GM19239 (cell line): Measurements from ENCODE around the gene SAMD9.
"Not testable (repeated sequence)": the region's sequence is repeated elsewhere in the genome, so short reads cannot be mapped to it uniquely, and the experiment has no call there.

Experiments
- DNase-seq: peaks from one replicate; pipeline ENCODE4 v3.0.0; 2011; ENCODE audit warnings: low spot score; ENCODE audit not compliant: insufficient read length
- FAIRE-seq: peaks from 2 replicates; lab custom pipeline; 2011; peaks lifted over from hg19 to GRCh38; lab: Jason Lieb, UNC

SAMD9 gene

GRCh38 chr7:93120592-93121549 lies 3.1 kb upstream of the SAMD9 start:
- DNase-seq (no peak), FAIRE-seq (no peak)

GRCh38 chr7:93119191-93119905 lies 1.6 kb upstream of the SAMD9 start:
- DNase-seq (no peak), FAIRE-seq (no peak)

DNA sequence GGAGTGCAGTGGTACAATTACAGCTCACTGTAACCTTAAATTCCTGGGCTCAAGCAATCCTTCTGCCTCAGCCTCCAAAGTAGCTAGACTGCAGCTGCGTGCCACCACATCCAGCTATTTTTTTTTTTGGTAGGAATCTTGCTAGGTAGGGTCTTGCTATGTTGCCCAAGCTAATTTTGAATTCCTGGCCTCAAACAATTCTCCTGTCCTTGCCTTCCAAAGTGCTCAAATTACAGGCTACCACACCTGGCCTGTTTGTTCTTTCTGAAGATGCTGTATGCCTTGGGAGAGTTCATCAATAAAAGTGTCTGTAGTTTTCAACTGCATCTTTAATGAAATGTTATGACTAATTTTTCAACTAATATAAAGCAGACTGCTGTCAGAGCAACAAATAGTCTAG lies 452 bp downstream of the SAMD9 start:
- FAIRE-seq, result peak; percentile 64
- no peak for DNase-seq

- DNase-seq (no peak), FAIRE-seq (no peak)
Observed at GRCh38 chr7:93115796-93116195, 2.0 kb downstream of the SAMD9 start.

DNA sequence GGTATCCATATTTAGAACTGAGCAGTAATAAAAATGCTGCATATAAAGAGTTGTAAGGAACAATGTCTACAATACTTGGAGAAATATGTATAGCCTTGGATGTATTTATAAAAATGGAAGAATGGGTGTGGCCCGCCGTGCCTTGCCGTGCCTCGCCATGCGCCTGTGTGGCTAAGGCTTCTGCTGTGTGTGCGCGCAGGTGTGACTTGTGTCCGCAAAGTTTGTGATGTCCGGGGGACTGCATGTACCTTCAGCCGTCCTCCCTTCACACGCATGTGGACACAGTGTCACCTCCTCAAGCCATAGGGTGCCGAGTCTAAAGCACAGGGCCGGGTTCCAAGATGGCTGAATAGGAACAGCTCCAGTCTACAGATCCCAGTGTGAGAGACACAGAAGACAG lies 9.8 kb downstream of the SAMD9 start:
- DNase-seq (no peak), FAIRE-seq (no peak)

DNA sequence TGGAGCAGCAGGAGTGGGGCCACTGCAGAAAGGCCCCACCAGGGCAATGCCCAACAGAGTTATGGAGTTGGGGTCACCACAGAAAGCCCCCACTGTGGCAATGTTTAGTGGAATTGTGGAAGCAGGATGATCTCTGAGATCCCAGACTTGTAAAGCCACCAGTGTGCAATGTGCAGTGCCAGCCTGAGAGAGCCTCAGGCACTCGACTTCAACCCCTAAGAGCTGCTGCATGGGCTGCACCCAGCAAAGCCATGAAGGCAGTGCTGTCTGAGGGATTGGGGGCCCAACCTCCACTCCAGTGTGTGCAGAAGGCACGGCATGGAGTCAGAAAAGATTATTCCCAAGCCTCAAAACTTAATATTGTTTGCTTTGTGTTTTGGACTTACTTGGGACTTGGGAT lies 20.4 kb downstream of the SAMD9 start:
- DNase-seq (no peak), FAIRE-seq (no peak)

DNA sequence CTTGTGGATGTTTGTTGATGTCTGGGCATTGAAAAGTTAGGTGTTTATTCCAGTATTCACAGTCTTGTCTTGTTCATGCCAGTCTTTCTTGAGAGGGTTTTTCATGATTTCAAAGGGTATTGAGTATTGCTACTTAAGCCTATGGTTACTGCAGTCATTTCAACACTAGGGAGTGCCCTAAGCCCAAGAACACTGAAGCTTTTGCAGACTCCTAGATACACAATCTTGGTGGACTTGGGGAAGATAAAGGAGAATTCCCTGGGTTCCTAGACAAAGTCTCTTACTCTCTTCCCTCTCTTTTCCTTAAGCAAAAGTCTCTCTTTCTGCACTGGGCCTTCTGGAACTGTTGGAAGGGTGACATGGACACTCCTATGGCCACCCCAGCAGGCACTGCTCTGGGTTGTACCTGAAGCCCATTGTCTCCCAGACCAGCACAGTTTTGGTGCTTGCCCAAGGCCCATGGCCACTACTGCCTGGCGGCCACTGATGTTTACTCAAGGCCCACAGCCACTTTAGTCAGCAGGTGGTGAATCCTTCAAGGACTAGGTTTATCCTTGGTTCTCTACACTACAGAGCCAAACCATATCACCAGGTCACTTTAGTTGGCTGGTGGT lies 24.9 kb downstream of the SAMD9 start:
- DNase-seq (no peak), FAIRE-seq (peak; percentile 72)

- not testable (repeated sequence) for FAIRE-seq, DNase-seq
Observed at GRCh38 chr7:93073357-93073756, 44.4 kb downstream of the SAMD9 start.

- DNase-seq (no peak), FAIRE-seq (no peak)
Observed at GRCh38 chr7:93062599-93062998, 55.2 kb downstream of the SAMD9 start.

- FAIRE-seq (no peak), DNase-seq (no peak)
Observed at GRCh38 chr7:93060865-93061264, 56.9 kb downstream of the SAMD9 start.

- no peak for DNase-seq
- no peak for FAIRE-seq
Observed at GRCh38 chr7:93060025-93060424, 57.8 kb downstream of the SAMD9 start.

DNA sequence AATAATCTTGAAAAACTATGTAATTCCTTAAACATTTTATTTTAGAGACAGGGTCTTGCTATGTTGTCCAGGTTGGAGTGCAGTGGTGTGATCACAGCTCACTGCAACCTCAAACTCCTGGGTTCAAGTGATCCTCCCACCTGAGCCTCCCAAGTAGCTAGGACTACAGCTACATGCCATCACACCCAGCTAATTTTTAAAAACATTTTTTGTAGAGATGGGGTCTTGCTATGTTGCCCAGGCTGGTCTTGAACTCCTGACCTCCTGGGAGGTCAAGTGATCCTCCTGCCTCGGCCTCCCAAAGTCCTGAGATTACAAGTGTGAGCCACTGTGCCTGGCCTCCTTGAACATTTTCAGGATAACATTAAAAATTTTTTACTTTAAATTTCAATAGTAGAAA lies 61.2 kb downstream of the SAMD9 start:
- not testable (repeated sequence) for DNase-seq, FAIRE-seq

- FAIRE-seq, result peak; percentile 77
- DNase-seq, result peak; percentile 21
Observed at GRCh38 chr7:93055543-93056107, 62.2 kb downstream of the SAMD9 start.

- no peak for DNase-seq
- no peak for FAIRE-seq
Observed at GRCh38 chr7:93054975-93055374, 62.8 kb downstream of the SAMD9 start.

- FAIRE-seq (no peak), DNase-seq (no peak)
Observed at GRCh38 chr7:93053949-93054943, 63.5 kb downstream of the SAMD9 start.

DNA sequence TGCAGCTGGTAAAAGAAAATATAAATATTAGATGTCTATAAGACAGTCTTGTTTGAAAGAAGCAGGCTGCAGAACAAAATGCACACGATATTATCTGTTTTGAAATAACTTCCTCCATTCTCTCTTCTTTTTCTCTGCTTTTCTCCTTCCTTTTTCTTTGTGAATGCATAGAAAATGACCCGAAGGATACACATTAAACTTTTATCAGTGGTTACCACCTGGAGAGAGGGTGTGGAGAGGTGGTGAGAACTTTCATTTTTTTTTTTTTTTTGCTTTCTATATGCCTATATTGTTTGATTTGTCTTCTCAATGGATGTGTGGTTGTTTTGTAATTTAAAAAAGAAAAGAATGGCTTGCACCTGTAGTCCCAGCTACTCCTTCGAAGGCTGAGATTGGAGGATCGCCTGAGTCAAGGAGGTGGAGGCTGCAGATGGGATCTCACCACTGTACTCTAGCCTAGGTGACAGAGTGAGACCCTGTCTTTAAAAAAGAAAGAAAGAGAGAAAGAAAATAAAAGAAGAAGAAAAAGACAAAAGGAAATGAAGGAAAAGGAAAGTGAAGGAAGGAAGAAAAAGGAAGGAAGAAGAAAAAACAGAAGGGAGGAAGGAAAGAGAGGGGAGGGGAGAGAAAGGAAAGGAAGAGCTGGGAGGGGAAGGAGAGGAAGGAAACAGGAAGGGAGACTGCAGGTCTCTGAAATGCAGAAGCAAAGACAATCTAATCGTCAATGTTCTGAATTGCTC lies 64.4 kb downstream of the SAMD9 start:
- no peak for FAIRE-seq
- no peak for DNase-seq

DNA sequence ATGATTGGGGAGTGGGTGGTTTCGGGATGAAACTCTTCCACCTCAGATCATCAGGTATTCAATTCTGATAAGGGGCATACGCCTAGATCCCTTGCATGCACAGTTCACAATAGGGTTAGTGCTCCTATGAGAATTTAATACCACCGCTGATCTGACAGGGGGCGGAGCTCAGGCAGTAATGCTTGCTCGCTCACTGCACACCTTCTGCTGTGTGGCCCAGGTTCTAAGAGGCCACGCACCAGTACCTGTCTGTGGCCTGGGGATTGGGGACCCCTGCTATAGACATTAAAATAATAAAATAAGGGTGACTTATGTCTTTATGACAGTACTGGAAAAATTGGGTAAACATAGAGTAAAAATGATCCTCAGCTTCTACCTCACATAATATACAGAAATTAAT lies 66.1 kb downstream of the SAMD9 start:
- no peak for FAIRE-seq
- no peak for DNase-seq
